ENCODE results near the gene F2.
"Not testable (repeated sequence)": the region's sequence is repeated elsewhere in the genome, so short reads cannot be mapped to it uniquely, and the experiment has no call there.

The F2 gene

GRCh38 chr11:46719048-46719542 is at the start of gene F2:
Gene F2, plus strand, starts transcription at chr11:46719213. Its CDS starts 23 bp downstream, at chr11:46719236.
- no peak for DNase-seq (ENCODE audit: low read depth)

DNA sequence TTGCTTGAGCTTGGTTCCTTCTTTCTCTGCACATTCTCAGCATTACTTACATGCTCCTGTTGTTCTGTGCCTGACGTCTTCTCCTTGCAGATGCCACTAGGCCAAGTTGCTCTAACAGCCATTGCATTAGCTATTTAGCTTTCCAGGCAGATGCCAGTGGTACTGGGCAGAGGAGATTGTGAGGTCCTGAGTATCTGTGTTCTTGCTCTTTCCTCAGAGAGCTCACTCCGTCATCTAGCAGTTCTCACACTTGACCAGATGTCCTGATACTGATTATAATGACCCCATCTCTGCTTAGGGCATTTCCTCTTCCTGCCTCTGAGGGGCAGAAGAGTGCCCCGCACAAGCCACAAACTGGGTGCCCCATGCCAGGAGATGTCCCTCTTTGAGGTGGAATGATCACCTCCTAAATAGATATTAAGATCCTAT is 49.3 kb upstream of the F2 start:
- DNase-seq (ENCODE audit: low read depth) = peak; percentile 41

DNA sequence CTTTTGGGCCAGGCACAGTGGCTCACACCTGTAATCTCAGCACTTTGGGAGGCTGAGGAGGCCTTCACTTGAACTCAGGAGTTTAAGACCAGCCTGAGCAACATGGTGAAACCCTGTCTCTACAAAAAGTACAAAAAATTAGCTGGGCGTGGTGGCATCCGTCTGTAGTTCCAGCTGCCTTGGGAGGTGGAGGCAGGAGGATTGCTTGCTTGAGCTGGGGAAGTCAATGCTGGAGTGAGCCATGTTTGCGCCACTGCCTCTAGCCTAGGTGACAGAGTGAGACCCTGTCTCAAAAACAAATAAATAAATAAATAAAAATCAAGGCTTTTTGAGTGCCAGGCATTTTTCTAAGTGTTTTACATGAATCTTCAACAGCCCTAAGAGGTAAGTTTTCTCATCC is 48.5 kb upstream of the F2 start:
- not testable (repeated sequence) for DNase-seq (ENCODE audit: low read depth)

DNA sequence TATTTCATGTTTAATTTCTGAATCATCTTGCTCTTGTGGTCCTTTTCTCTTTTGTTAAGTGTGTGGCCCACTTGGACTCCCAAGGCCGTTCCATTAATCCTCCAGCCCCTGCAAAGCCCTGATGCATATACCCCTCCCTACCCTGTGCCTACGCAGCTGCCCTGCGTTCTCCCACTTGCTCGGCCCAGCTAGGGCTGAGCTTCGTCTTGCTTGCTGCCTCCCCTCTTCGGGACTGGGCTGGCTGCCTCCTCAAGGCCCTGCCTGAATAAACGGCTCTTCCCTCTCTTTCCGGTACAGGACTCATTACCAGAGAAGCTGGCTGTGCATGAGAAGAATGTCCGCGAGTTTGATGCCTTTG is 47.1 kb upstream of the F2 start:
- DNase-seq (ENCODE audit: low read depth) = no peak

DNA sequence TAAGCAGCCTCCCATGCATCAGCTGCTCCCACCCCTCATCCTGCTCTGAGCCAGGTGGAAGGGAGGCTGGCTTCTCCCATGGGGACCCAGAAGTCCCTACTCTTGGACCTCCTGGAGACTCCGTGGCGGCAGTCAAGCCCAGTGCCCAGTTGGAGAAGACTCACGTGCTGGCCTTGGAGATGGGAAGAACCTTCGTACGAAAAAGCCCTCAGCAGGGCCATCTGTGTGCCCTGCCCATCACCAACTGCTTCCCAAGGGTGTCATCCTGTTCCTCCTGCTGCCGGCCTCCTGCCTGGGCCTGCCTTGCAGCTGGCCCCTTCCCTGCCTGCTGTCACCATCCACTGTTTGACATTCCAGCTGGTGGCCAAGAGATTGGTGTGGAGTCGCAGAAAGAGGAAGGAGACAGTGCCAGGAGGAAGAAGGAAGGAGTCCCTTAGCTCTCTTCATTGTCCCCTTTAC is 46.6 kb upstream of the F2 start:
- DNase-seq (ENCODE audit: low read depth) = no peak

- DNase-seq (ENCODE audit: low read depth) = no peak
Measured at GRCh38 chr11:46673713-46674462, 45.1 kb upstream of the F2 start.

DNA sequence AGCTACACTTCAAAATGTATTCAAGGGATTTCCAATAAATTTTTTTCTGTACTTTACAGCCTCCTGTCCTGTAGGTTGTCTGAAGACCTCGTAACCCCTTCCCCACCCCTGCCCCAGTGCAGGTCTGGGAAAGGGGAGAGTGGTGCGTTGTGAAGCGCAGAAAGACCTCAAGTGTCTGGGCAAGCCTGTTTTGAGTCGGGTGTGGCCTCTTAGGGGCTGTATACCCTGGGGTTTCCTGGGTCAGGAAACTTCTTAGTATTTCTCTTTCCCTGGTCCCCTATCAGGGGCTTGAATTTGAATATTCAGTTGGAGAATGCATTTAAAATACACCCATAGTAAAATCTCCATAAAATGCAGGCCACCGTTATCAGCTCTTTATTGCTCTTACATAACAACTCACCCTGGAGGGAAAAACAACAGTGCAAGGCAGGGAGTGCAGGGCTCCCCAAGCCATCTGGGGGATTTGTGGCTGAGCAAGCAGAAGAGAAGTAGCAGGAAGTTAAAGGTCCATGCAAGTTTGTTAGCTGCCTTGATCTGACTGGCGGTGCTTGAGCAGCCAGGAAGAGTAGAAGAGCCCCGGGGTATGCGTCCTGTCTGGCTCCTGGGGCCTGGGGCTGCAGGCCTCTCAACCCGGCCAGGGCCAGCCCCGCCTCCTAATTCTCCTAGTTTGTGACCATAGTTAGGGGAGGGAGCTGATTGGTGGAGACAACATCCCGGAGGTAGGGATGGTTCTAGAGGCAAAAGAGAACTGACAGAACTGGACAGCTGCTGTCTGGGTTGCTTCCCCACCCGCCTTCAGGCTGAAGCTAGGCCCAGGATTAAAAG is 44.3 kb upstream of the F2 start:
- DNase-seq (ENCODE audit: low read depth) = peak; percentile 75

DNA sequence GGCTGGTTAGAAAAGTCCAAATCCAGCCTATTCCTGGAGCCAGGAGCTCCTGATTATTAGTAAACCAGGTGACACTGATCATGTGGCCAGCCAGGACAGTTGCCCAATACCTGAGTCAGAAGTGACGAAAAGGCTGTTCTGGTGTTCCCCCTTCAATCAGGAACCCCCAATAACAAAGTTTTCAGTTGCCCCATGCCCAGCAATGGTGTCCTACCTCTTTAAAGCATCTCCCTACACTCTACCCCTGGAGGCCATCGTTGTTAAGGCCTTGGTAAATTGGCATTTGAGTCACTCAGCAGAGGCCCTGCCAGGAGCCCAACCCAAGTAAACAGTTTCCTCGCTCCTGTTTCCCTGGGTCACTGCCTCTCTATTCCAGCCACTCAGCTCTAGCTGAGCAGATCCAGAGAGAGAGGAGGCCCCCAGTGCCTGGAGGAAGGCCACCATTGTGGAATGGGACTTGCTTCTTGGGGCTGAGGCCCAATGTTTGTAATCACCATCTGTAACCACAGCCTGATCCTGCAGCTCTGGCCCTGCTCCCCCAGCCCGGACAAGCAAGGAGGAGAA is 43.6 kb upstream of the F2 start:
- peak; percentile 62 for DNase-seq (ENCODE audit: low read depth)

DNA sequence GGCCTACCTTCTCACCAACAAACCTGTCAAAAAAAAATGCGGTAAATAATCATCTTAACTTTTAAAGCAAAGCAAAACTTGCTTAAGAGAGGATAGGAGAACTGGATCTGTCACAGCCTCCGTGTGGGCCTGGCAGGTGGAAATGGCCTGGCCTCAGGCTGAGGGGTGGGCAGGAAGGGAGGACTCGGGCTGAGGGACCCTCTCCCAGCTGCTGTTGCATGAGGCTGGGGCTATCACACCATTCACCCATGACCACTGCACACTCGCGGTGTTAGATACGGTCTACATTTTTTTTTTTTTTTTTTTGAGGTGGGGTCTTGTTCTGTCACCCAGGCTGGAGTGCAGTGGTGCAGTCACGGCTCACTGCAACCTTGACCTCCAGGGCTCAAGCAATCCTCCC is 43.1 kb upstream of the F2 start:
- no peak for DNase-seq (ENCODE audit: low read depth)

DNA sequence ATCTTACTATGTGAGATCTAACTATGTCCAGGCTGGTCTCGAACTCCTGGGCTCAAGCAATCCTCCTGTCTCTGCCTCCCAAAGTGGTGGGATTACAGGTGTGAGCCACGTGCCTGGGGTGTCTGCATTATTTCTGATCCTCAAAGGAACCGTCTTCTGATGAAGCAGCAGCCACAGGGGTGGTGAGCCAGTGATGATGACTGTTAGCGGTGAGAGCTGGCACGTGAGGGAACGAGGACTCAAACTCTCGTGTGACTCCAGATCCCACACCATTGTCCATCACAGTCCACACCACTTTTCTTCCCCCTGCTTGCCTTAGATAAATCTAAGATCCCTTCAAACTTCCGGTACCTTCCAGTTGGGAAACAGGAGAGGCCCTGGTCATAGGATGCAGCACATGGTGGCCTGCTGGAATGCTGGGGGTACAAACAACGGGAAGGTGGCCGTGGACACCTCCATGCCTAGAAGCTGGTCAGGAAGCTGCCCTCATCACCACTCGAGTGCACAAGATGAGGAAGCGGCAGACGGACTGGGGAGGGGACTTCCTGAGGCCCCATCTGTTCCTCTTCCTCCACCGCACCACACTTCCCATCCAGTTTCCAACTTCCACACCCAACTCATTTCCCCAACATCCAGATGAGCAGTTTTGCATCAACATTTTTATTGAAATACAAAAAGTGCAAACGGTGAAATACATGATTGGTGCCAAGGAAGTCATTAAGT is 42.4 kb upstream of the F2 start:
- DNase-seq (ENCODE audit: low read depth) = no peak

- no peak for DNase-seq (ENCODE audit: low read depth)
Measured at GRCh38 chr11:46677169-46677568, 41.8 kb upstream of the F2 start.

DNA sequence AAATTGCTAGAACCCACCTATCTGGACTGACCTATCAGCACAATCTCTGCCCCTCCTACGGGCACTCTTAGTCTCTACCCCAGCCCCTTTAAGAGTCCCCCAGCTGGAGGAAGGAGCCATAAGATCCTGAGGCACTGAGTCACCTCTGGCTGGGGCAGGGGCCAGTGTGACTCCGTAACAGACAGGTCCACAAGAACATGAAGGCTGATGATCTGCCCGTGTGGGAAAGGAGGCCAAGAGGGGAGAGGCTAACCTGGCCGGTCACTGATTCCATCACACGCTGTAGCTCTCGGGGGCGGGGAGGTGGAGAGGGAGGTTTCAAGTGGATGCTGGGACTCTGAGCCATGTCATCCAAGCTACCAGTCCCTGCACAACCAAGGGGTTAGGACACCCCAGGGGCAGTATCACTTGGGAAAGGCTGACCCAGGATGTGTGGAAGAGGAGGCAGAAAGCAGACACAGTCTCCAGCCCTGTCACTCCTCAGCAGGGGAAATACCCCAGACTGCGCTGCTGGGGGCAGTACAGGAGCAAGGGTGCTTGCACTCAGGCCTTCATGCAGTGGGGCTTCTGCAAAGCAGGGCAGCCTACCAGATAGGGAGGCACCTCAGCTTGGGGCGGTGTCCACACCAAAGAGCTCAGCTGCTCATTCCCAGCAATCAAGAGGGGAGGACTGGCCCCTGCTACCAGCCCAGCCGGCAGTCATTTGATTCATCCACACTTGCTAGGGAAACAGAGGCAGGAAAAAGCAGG is 40.8 kb upstream of the F2 start:
- DNase-seq (ENCODE audit: low read depth) = peak; percentile 61

GRCh38 chr11:46678741-46679130 is 40.3 kb upstream of the F2 start:
- no peak for DNase-seq (ENCODE audit: low read depth)

DNA sequence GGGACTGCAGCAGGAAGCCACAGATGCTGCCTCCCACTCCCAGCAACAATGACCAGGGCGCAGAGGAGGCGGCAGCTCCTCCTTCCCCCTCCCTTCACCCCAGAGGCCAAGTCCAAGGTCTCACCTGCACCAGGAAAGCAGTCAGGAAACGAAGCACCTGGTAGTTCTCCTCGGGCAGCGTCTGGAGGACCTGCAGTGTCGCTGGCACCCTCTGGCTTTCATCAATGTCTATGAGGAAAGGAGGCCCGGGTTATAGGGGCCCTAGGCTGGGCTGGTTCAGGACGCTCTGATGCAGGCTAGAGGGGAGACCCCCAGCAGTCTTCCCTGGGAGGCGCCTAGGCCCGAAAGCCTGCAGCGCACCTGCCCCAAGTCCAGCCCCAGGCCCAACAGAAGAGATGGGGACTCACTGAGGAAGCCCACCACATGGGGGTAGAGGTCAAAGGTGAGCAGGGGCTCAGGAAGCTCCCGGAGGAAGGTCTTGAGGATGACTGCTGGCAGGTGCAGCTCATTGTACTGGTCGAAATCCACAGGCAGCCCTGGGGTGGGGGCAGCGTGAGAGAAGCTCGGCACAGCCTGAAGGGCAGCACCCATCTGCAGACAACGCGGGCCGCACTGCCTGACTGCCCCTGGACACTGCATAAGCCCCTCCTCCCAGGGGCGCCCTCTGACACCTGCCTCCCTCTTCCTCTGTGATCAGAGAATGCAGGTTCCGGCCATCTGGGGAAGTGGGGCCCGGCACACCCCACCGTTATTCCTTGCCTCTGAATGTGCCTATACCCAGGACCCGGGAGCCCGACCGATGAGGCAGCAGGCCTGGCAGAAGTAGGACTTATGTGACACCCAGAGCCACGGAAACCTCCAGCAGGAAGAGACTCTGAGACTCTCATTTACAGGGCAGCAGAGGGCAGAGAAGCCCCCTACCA is 39.5 kb upstream of the F2 start:
- DNase-seq (ENCODE audit: low read depth) = no peak

GRCh38 chr11:46680164-46680760 is 38.8 kb upstream of the F2 start:
- DNase-seq (ENCODE audit: low read depth) = no peak

GRCh38 chr11:46680815-46681214 is 38.2 kb upstream of the F2 start:
- no peak for DNase-seq (ENCODE audit: low read depth)

GRCh38 chr11:46681814-46682213 is 37.2 kb upstream of the F2 start:
- DNase-seq (ENCODE audit: low read depth) = no peak

GRCh38 chr11:46682773-46683752 is 36.0 kb upstream of the F2 start:
- peak; percentile 46 for DNase-seq (ENCODE audit: low read depth)

GRCh38 chr11:46684367-46684766 is 34.6 kb upstream of the F2 start:
- DNase-seq (ENCODE audit: low read depth) = no peak

Data from iris pigment epithelial cell (primary cell).